Measurements from ENCODE around the gene DIAPH2.

The DIAPH2 gene

GRCh38 chrX:97175147-97175546 lies 490.5 kb downstream of the DIAPH2 start:
- no peak for DNase-seq (ENCODE audit: low spot score)

GRCh38 chrX:97189668-97190067 lies 505.0 kb downstream of the DIAPH2 start:
- DNase-seq (ENCODE audit: low spot score) = no peak

DNA sequence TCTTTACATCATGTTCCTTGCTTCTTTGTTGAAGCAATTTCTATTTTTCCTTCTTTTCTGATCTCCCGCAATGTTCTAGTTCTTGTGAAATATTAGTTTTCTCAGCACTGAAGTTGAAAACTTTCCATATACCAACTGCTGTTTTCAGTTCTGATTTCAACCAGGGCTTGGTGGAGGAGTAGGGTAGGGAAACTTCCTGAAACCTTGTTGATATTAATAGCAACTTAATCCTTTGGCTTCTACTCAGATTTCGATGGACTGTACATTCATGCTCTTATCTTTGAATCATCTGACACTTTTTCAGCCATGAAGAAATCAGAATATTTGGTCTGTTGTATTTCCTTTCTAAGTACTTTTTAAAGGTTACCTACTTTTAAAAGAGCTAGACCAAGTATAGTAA lies 514.9 kb downstream of the DIAPH2 start:
- no peak for DNase-seq (ENCODE audit: low spot score)

DNA sequence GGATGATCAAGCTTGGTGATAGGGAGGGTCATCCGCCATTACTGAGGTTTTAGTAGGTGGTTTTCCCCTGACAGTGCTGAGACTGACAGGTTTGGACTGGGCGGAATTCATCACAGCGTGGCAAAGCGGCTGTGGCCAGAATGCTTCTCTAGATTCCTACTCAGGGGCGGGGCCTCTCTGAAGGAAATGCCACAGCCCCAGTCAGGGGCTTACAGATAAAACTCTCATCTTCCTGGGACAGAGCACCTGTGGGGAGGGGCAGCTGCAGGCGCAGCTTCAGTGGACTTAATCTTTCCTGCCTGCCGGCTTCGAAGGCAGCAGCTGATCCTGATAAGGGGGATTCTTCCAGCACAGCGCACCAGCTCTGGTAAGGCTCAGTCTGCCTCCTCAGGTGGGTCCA lies 515.8 kb downstream of the DIAPH2 start:
- no peak for DNase-seq (ENCODE audit: low spot score)

GRCh38 chrX:97210501-97210900 lies 525.9 kb downstream of the DIAPH2 start:
- DNase-seq (ENCODE audit: low spot score) = no peak

- no peak for DNase-seq (ENCODE audit: low spot score)
Observed at GRCh38 chrX:97211070-97211469, 526.4 kb downstream of the DIAPH2 start.

DNA sequence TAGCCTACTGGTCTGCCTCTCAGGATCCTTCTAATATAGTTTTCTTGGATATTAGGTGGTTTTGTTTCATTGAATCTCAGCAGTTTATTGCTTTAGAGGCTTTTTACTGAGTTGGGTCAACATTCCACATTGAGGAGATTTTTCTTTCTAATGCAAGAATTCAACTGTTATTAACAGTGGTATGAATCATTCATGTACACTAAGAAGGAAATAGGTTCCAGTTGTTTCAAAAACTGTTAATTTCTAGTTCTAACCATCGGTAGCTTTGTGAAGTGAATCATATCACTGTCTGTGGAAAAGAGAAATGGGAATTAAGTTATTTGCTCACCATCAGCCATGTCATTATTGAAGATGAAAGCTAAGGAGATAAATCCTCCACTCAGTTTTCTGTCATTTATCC lies 530.5 kb downstream of the DIAPH2 start:
- peak; percentile 5 for DNase-seq (ENCODE audit: low spot score)

- no peak for DNase-seq (ENCODE audit: low spot score)
Observed at GRCh38 chrX:97224148-97224547, 539.5 kb downstream of the DIAPH2 start.

DNA sequence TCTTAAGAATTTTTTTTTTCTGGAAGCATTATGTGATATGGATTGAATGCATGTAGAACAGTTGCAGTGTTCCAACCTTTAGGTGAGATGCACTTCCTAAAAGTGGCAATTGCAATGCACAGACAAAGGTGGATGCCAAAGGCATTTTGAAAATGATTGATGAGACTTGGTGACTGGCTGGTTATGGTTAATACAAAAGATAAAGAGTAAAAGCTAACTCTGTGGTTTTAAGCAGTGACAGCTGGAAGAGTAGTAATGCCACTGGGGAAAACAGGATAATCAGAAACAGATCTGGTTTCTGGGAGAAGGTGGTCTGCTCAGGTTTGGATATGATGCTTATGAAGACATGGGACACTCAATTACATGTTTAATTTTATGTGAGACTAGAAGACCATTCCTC lies 544.7 kb downstream of the DIAPH2 start:
- no peak for DNase-seq (ENCODE audit: low spot score)

- DNase-seq (ENCODE audit: low spot score) = no peak
Observed at GRCh38 chrX:97230948-97231347, 546.3 kb downstream of the DIAPH2 start.

DNA sequence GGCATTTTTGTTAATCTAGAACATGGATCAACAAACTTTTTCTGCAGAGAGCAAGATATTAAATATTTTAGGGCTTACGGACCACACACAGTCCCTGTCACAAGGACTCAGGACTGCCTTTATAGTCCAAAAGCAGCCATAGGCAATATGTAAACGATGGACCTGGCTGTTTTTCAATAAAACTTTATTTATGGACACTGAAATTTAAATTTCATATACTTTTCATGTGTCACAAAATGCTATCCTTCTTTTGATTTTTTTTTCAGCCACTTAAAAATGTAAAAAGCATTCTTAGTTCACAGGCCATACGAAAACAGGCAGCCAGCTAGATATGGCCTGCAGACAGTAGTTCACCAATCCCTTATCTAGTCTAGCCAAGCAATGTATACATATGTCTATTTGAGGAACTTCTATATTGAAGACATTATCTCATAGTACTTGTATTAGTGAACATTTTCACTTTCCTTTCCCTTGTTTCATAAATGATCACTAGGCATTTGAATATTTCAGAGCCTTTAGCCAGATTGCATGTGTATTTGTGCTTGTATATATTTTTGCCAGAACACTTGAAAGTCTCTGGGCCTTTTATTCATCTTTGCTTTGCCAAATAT lies 549.9 kb downstream of the DIAPH2 start:
- no peak for DNase-seq (ENCODE audit: low spot score)

GRCh38 chrX:97238632-97239031 lies 554.0 kb downstream of the DIAPH2 start:
- no peak for DNase-seq (ENCODE audit: low spot score)

- DNase-seq (ENCODE audit: low spot score) = no peak
Observed at GRCh38 chrX:97252111-97252510, 567.5 kb downstream of the DIAPH2 start.

GRCh38 chrX:97260679-97261078 lies 576.0 kb downstream of the DIAPH2 start:
- DNase-seq (ENCODE audit: low spot score) = no peak

DNA sequence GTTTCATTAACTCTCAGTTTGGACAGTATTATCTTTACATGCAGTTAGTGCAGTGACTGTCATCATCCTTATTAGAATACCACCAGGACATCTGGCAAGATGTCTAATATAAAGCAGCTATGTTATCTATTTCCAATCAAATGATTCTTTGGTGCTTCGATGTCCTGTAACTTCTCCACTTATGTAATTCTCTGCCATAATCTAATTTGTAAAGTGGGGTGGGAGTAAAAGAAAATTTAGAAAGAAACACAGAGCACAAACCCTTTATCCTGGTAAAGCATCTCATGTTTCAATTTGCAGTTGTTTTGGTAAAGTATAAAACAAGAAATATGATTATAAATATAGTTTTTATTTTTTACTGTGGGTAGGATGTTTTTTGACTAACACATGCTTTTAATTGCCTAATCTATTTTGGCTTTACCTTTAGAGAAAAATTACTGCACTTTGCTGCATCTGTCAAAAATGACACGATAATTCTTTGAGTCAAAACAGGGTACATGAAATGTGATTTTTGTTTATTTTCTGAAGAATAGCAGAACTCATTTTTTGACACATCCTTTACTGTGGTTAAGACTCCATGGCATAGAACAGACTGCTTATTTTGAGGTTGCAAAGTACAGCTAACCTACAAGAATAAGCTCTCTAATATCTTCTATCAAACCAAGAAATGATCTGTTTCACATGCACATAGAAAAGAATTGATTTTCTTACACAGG lies 581.9 kb downstream of the DIAPH2 start:
- DNase-seq (ENCODE audit: low spot score) = no peak

- DNase-seq (ENCODE audit: low spot score) = no peak
Observed at GRCh38 chrX:97267396-97268181, 582.9 kb downstream of the DIAPH2 start.

GRCh38 chrX:97268182-97268680 lies 583.6 kb downstream of the DIAPH2 start:
- no peak for DNase-seq (ENCODE audit: low spot score)

DNA sequence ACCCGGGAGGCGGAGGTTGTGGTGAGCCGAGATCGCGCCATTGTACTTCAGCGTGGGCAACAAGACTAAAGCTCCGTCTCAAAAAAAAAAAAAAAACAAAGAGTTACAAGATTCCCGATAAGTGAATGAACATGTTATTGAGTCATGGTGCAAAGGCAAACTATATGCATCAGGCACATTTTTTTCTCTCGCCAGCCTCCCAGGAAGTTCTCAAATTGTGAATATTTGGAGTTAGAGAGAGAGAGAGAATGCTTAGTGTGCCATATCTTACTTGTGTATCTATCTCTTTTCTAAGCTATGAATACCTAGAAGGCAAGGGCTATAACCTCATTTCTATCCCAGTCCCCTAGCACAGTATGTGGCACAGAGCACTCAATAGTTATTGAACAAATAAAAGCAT lies 599.9 kb downstream of the DIAPH2 start:
- no peak for DNase-seq (ENCODE audit: low spot score)

DNA sequence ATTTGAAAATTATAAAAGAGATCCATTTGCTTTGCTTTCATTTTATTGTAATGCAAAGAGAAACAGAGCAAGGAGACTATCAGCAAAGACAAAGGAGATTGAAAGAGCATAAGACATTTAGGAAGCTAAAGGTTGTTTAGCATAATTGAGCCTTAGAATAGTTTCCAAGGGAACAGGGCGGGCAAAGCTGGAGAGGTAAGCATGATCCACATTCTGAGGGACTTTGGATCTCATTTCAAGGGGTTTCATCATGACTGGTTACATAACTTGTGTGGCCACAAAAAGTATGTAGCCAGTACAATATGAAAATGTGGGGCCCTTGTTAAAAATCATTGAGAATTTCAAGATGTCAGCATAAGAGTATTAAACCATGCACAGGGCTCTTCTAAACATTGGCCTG lies 605.6 kb downstream of the DIAPH2 start:
- no peak for DNase-seq (ENCODE audit: low spot score)

DNA sequence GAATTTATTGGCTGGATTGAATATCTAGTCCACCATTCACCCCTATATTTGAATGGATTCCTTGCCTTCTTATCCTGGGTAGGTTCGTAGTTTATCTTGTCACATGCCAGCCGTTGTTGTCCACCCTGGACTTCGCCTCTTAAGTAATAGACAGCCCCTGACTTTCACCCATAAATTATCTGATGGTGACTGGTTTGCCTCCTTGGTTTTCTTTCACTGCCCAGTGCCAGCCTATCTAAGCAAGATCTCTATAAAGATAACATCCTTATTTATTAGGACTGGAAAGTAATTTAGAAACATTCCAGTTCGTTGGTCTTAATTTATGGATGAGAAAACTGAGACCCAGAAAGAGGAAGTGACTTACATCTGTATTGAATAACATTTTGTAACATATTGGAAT lies 609.4 kb downstream of the DIAPH2 start:
- DNase-seq (ENCODE audit: low spot score) = no peak

GRCh38 chrX:97295954-97296353 lies 611.3 kb downstream of the DIAPH2 start:
- DNase-seq (ENCODE audit: low spot score) = no peak

DNA sequence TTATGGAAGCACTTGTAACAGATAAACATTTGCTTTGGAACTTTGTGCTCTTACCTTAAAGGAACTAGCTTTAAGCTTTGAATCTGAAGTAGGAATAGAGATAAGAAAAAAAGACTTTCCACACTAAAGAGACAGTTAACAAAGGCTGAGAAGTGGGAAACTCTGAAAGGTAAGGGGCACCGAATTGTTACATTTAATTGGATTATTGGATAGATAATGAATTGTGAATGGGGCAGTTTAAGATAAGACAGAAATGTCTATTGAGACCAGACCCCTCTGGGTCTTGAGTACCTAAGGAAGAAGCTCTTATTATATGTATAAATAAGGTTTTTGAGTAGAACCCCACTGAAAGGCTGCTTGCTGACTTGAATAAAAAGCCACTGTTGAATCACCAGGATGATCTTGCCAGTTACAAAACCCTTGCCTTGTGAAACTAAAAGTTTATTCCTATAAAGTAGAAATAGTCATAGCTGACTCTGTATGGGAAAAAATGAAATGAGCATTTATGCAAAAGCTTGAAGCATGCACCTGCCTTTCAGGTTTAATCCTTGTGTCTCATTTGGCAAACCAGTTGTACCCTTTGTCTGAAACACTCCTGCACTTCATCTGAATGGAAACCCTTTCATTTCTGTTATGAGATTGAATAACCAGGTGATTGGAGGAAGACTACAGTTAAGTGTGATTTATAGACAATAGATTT lies 622.3 kb downstream of the DIAPH2 start:
- no peak for DNase-seq (ENCODE audit: low spot score)

All from AG20443 (cell line).